Stimulated activated memory B cell treated with anti-CD40 and anti-IgM and Interleukin-4, amounts not matched to agents 10 μg/mL and 1 μg/mL and 100 μg/mL, for 72 hours (primary cell): ENCODE data around the gene FGF10.

Experiments used
- ATAC-seq: fragments of 150-1000 bp; cut with Tn5 transposase; 2 replicates; pipeline ENCODE4 v1.10.0; 2021
- H3K27ac Mint-ChIP-seq: one replicate; pipeline ENCODE4 v1.8.0; 2022; ENCODE audit warnings: mild to moderate bottlenecking, mixed read lengths
- H3K27me3 Mint-ChIP-seq: one replicate; pipeline ENCODE4 v1.8.0; 2022; ENCODE audit warnings: mixed read lengths
- H3K36me3 Mint-ChIP-seq: one replicate; pipeline ENCODE4 v1.8.0; 2022; ENCODE audit warnings: mixed read lengths
- H3K4me1 Mint-ChIP-seq: one replicate; pipeline ENCODE4 v1.8.0; 2022; ENCODE audit warnings: mixed read lengths
- H3K4me3 Mint-ChIP-seq: one replicate; pipeline ENCODE4 v1.8.0; 2022; ENCODE audit warnings: mild to moderate bottlenecking, moderate library complexity, mixed read lengths
- H3K9me3 Mint-ChIP-seq: one replicate; pipeline ENCODE4 v1.8.0; 2022; ENCODE audit warnings: mixed read lengths

The FGF10 gene

GRCh38 chr5:44389090-44389822, at the start of gene FGF10:
Gene FGF10, minus strand, starts transcription at chr5:44389420. Its CDS starts 738 bp downstream, at chr5:44388682.
- Mint-ChIP-seq H3K4me1 (peaks cover 11% of the 10 kb centered on the region), H3K27me3 (peaks cover 41% of the 10 kb centered on the region), H3K9me3 (no peaks in the 10 kb centered on the region), H3K36me3 (no peaks in the 10 kb centered on the region), H3K27ac (no peak within 1 kb of the TSS), H3K4me3 (no peak within 1 kb of the TSS)
- no peak for ATAC-seq

GRCh38 chr5:44426944-44427343, 37.7 kb upstream of the FGF10 start:
- H3K27me3 Mint-ChIP-seq: no peaks in the 10 kb centered on the region
- no peak overlapping the region for H3K27ac Mint-ChIP-seq
- peaks cover 3% of the 10 kb centered on the region for H3K9me3 Mint-ChIP-seq
- ATAC-seq: no peak
- no peak overlapping the region for H3K4me3 Mint-ChIP-seq
- no peaks in the 10 kb centered on the region for H3K4me1 Mint-ChIP-seq
- no peaks in the 10 kb centered on the region for H3K36me3 Mint-ChIP-seq

- ATAC-seq: no peak
- Mint-ChIP-seq H3K27me3 (no peaks in the 10 kb centered on the region), H3K9me3 (peaks cover 11% of the 10 kb centered on the region), H3K27ac (no peak overlapping the region), H3K4me3 (no peak overlapping the region), H3K4me1 (no peaks in the 10 kb centered on the region), H3K36me3 (no peaks in the 10 kb centered on the region)
Measured at GRCh38 chr5:44412286-44412685, 23.1 kb upstream of the FGF10 start.

- H3K36me3 Mint-ChIP-seq: no peaks in the 10 kb centered on the region
- no peak overlapping the region for H3K27ac Mint-ChIP-seq
- no peak for ATAC-seq
- peaks cover 6% of the 10 kb centered on the region for H3K9me3 Mint-ChIP-seq
- no peaks in the 10 kb centered on the region for H3K27me3 Mint-ChIP-seq
- H3K4me3 Mint-ChIP-seq: no peak overlapping the region
- H3K4me1 Mint-ChIP-seq: no peaks in the 10 kb centered on the region
Measured at GRCh38 chr5:44402084-44402483, 12.9 kb upstream of the FGF10 start.

- peaks cover 3% of the 10 kb centered on the region for H3K9me3 Mint-ChIP-seq
- no peak overlapping the region for H3K27ac Mint-ChIP-seq
- no peaks in the 10 kb centered on the region for H3K4me1 Mint-ChIP-seq
- no peak for ATAC-seq
- H3K4me3 Mint-ChIP-seq: no peak overlapping the region
- H3K27me3 Mint-ChIP-seq: no peaks in the 10 kb centered on the region
- H3K36me3 Mint-ChIP-seq: no peaks in the 10 kb centered on the region
Measured at GRCh38 chr5:44401611-44402010, 12.4 kb upstream of the FGF10 start.

- H3K27me3 Mint-ChIP-seq: no peaks in the 10 kb centered on the region
- H3K4me1 Mint-ChIP-seq: no peaks in the 10 kb centered on the region
- no peak for ATAC-seq
- no peaks in the 10 kb centered on the region for H3K36me3 Mint-ChIP-seq
- H3K4me3 Mint-ChIP-seq: no peak overlapping the region
- no peaks in the 10 kb centered on the region for H3K9me3 Mint-ChIP-seq
- H3K27ac Mint-ChIP-seq: no peak overlapping the region
Measured at GRCh38 chr5:44398382-44398781, 9.2 kb upstream of the FGF10 start.

GRCh38 chr5:44396312-44396711, 7.1 kb upstream of the FGF10 start:
- Mint-ChIP-seq H3K9me3 (no peaks in the 10 kb centered on the region), H3K4me1 (no peaks in the 10 kb centered on the region), H3K27me3 (no peaks in the 10 kb centered on the region), H3K27ac (no peak overlapping the region), H3K4me3 (no peak overlapping the region), H3K36me3 (no peaks in the 10 kb centered on the region)
- ATAC-seq: no peak

GRCh38 chr5:44390351-44390750, 1.1 kb upstream of the FGF10 start:
- H3K4me3 Mint-ChIP-seq: no peak overlapping the region
- peaks cover 41% of the 10 kb centered on the region for H3K27me3 Mint-ChIP-seq
- H3K9me3 Mint-ChIP-seq: no peaks in the 10 kb centered on the region
- no peak for ATAC-seq
- H3K27ac Mint-ChIP-seq: no peak overlapping the region
- no peaks in the 10 kb centered on the region for H3K36me3 Mint-ChIP-seq
- H3K4me1 Mint-ChIP-seq: peaks cover 11% of the 10 kb centered on the region

GRCh38 chr5:44389823-44390143, 563 bp upstream of the FGF10 start:
- no peak overlapping the region for H3K4me3 Mint-ChIP-seq
- no peak for ATAC-seq
- H3K9me3 Mint-ChIP-seq: no peaks in the 10 kb centered on the region
- H3K27me3 Mint-ChIP-seq: peaks cover 41% of the 10 kb centered on the region
- no peaks in the 10 kb centered on the region for H3K36me3 Mint-ChIP-seq
- no peak overlapping the region for H3K27ac Mint-ChIP-seq
- H3K4me1 Mint-ChIP-seq: peaks cover 11% of the 10 kb centered on the region

GRCh38 chr5:44388321-44389089, 715 bp downstream of the FGF10 start:
- no peak overlapping the region for H3K27ac Mint-ChIP-seq
- ATAC-seq: no peak
- H3K4me3 Mint-ChIP-seq: no peak overlapping the region
- peaks cover 41% of the 10 kb centered on the region for H3K27me3 Mint-ChIP-seq
- H3K4me1 Mint-ChIP-seq: peaks cover 11% of the 10 kb centered on the region
- H3K36me3 Mint-ChIP-seq: no peaks in the 10 kb centered on the region
- no peaks in the 10 kb centered on the region for H3K9me3 Mint-ChIP-seq

GRCh38 chr5:44387921-44388320, 1.3 kb downstream of the FGF10 start:
- Mint-ChIP-seq H3K4me3 (no peak overlapping the region), H3K9me3 (no peaks in the 10 kb centered on the region), H3K36me3 (no peaks in the 10 kb centered on the region), H3K27ac (no peak overlapping the region), H3K27me3 (peaks cover 41% of the 10 kb centered on the region), H3K4me1 (peaks cover 11% of the 10 kb centered on the region)
- no peak for ATAC-seq

GRCh38 chr5:44387406-44387805, 1.8 kb downstream of the FGF10 start:
- H3K4me3 Mint-ChIP-seq: no peak overlapping the region
- no peaks in the 10 kb centered on the region for H3K36me3 Mint-ChIP-seq
- no peak for ATAC-seq
- no peak overlapping the region for H3K27ac Mint-ChIP-seq
- H3K27me3 Mint-ChIP-seq: peaks cover 41% of the 10 kb centered on the region
- no peaks in the 10 kb centered on the region for H3K9me3 Mint-ChIP-seq
- H3K4me1 Mint-ChIP-seq: peaks cover 11% of the 10 kb centered on the region

GRCh38 chr5:44385291-44385900, 3.8 kb downstream of the FGF10 start:
- no peaks in the 10 kb centered on the region for H3K36me3 Mint-ChIP-seq
- H3K4me1 Mint-ChIP-seq: peaks cover 11% of the 10 kb centered on the region
- H3K27me3 Mint-ChIP-seq: peaks cover 37% of the 10 kb centered on the region
- no peak overlapping the region for H3K4me3 Mint-ChIP-seq
- H3K27ac Mint-ChIP-seq: no peak overlapping the region
- H3K9me3 Mint-ChIP-seq: no peaks in the 10 kb centered on the region
- ATAC-seq: no peak

GRCh38 chr5:44384816-44385215, 4.4 kb downstream of the FGF10 start:
- Mint-ChIP-seq H3K9me3 (no peaks in the 10 kb centered on the region), H3K27ac (no peak overlapping the region), H3K4me1 (peaks cover 11% of the 10 kb centered on the region), H3K27me3 (peaks cover 32% of the 10 kb centered on the region), H3K36me3 (no peaks in the 10 kb centered on the region), H3K4me3 (no peak overlapping the region)
- ATAC-seq: no peak

- Mint-ChIP-seq H3K4me3 (no peak overlapping the region), H3K4me1 (no peaks in the 10 kb centered on the region), H3K27ac (no peak overlapping the region), H3K36me3 (no peaks in the 10 kb centered on the region), H3K27me3 (peaks cover 12% of the 10 kb centered on the region), H3K9me3 (peaks cover 2% of the 10 kb centered on the region)
- no peak for ATAC-seq
Measured at GRCh38 chr5:44382894-44383293, 6.3 kb downstream of the FGF10 start.

GRCh38 chr5:44377057-44377456, 12.2 kb downstream of the FGF10 start:
- Mint-ChIP-seq H3K4me1 (no peaks in the 10 kb centered on the region), H3K27me3 (no peaks in the 10 kb centered on the region), H3K9me3 (peaks cover 2% of the 10 kb centered on the region), H3K4me3 (no peak overlapping the region), H3K27ac (no peak overlapping the region), H3K36me3 (no peaks in the 10 kb centered on the region)
- ATAC-seq: no peak
